ENCODE data around the gene RAB23. TPM values are rescaled to one million over a fixed set of nuclear protein-coding genes. Genes with fewer than 3 reads are reported as not detected.

The RAB23 gene
- total RNA-seq, 1 experiment from 2014 or later, result 18.1 TPM

- Histone ChIP-seq H3K18ac (ENCODE audit: insufficient read length, low read depth, low read length) (no peak overlapping the region), H3K4me2 (ENCODE audit: insufficient read depth, insufficient read length, low read length) (no peak overlapping the region), H4K5ac (ENCODE audit: insufficient read length, low read depth, low read length) (no peak overlapping the region), H3K56ac (ENCODE audit: insufficient read length, low read depth, low read length) (no peak overlapping the region), H3K79me1 (ENCODE audit: insufficient read depth, low read depth, low read length, poor library complexity, severe bottlenecking) (no peaks in the 10 kb centered on the region), H2AK5ac (ENCODE audit: insufficient read length, low read length) (no peak overlapping the region), H3K4me1 (ENCODE audit: insufficient read depth, low read length) (no peaks in the 10 kb centered on the region), H2BK20ac (ENCODE audit: low read depth, low read length, poor library complexity, severe bottlenecking) (no peak overlapping the region), H2BK120ac (ENCODE audit: low read depth, low read length, poor library complexity, severe bottlenecking) (no peak overlapping the region), H2AFZ (ENCODE audit: low read length) (no peak overlapping the region), H3K27me3 (ENCODE audit: insufficient read depth, low read length) (no peaks in the 10 kb centered on the region), H3K79me2 (ENCODE audit: insufficient read depth, low read length) (no peaks in the 10 kb centered on the region), H2BK15ac (ENCODE audit: low read depth, low read length) (no peak overlapping the region), H4K91ac (ENCODE audit: insufficient read length, low read depth, low read length) (no peak overlapping the region), H3K9ac (ENCODE audit: extremely low read depth, insufficient read length, low read length) (no peak overlapping the region), H3T11ph (ENCODE audit: low read length) (no peak overlapping the region), H2BK5ac (ENCODE audit: insufficient read length, low read length) (no peak overlapping the region), H2BK12ac (ENCODE audit: insufficient read length, low read depth, low read length) (no peak overlapping the region), H3K4ac (ENCODE audit: low read depth, low read length) (no peak overlapping the region), H4K8ac (replicated peaks; ENCODE audit: insufficient read length, low read depth, low read length) (no peak overlapping the region), H3K27ac (ENCODE audit: insufficient read length, low read depth, low read length) (no peak overlapping the region), H3K23me2 (ENCODE audit: insufficient read length, low read depth, low read length, poor library complexity, severe bottlenecking) (no peaks in the 10 kb centered on the region), H3K9me3 (ENCODE audit: control insufficient read depth, low read depth, low read length) (no peaks in the 10 kb centered on the region), H3K23ac (ENCODE audit: insufficient read length, low read depth, low read length) (no peak overlapping the region), H3K14ac (ENCODE audit: insufficient read depth, low read length) (no peak overlapping the region), H4K20me1 (ENCODE audit: control insufficient read depth, insufficient read depth, insufficient read length) (no peaks in the 10 kb centered on the region)
- Mint-ChIP-seq H3K27me3 (ENCODE audit: low read depth) (no peaks in the 10 kb centered on the region), H3K36me3 (ENCODE audit: insufficient read depth in 1 of 3, low read depth in 3 of 3) (peaks cover 5 to 50% (median 46%) of the 10 kb centered on the region in 3 experiments), H3K9me3 (no peaks in the 10 kb centered on the region), H3K4me1 (no peaks in the 10 kb centered on the region), H3K4me3 (no peak overlapping the region), H3K27ac (peak overlapping the region in 1 of 3 experiments; percentile 10; a peak in 2 of 7 replicates)
- TF ChIP-seq CTCF (conservative IDR thresholded peaks at IDR 0.05), result no peak
- no CpG with 5 or more reads among the region's 5 CpGs for WGBS (ENCODE audit: extremely low coverage, insufficient read length, low lambda C conversion rate)
- DNase-seq, result no peak
Observed at GRCh38 chr6:57147401-57147800, 74.7 kb downstream of the RAB23 start.
